ENCODE measurements around the gene ZNF629.

- TF ChIP-seq EZH2 (IDR thresholded peaks at IDR 0.05; ENCODE audit: insufficient read depth, poor library complexity, severe bottlenecking) (no peak), EZH2phosphoT487 (IDR thresholded peaks at IDR 0.05; ENCODE audit: insufficient read depth, low read depth) (no peak)
Observed at GRCh38 chr16:30740364-30741251, 46.4 kb downstream of the ZNF629 start.
